HG03457 (cell line): ENCODE results near the gene MORN5.

Experiments
- ATAC-seq: cut with Tn5 transposase; IDR thresholded peaks from one replicate; pipeline ENCODE4 v1.9.1; 2021; ENCODE audit warnings: moderate number of reproducible peaks; ENCODE audit not compliant: unreplicated experiment

MORN5 gene

GRCh38 chr9:122124528-122124927, 35.2 kb upstream of the MORN5 start:
- ATAC-seq: no peak

GRCh38 chr9:122125158-122125508, 34.6 kb upstream of the MORN5 start:
- no peak for ATAC-seq

GRCh38 chr9:122125509-122126330, 34.0 kb upstream of the MORN5 start:
- no peak for ATAC-seq

GRCh38 chr9:122126331-122127261, 33.1 kb upstream of the MORN5 start:
- ATAC-seq: no peak

GRCh38 chr9:122127396-122127798, 32.3 kb upstream of the MORN5 start:
- ATAC-seq: no peak

- ATAC-seq: no peak
Observed at GRCh38 chr9:122128007-122128968, 31.4 kb upstream of the MORN5 start.

- ATAC-seq: no peak
Observed at GRCh38 chr9:122128969-122129343, 30.8 kb upstream of the MORN5 start.

- no peak for ATAC-seq
Observed at GRCh38 chr9:122129969-122130368, 29.7 kb upstream of the MORN5 start.

GRCh38 chr9:122130837-122131236, 28.9 kb upstream of the MORN5 start:
- ATAC-seq: no peak

- no peak for ATAC-seq
Observed at GRCh38 chr9:122131401-122132001, 28.2 kb upstream of the MORN5 start.

GRCh38 chr9:122132539-122132938, 27.2 kb upstream of the MORN5 start:
- ATAC-seq: no peak

GRCh38 chr9:122133263-122133983, 26.3 kb upstream of the MORN5 start:
- no peak for ATAC-seq

GRCh38 chr9:122133984-122134535, 25.6 kb upstream of the MORN5 start:
- no peak for ATAC-seq

GRCh38 chr9:122134822-122135528, 24.7 kb upstream of the MORN5 start:
- ATAC-seq: no peak

- no peak for ATAC-seq
Observed at GRCh38 chr9:122135529-122135859, 24.2 kb upstream of the MORN5 start.

- ATAC-seq: no peak
Observed at GRCh38 chr9:122138560-122139268, 21.0 kb upstream of the MORN5 start.

- ATAC-seq: no peak
Observed at GRCh38 chr9:122140368-122141193, 19.1 kb upstream of the MORN5 start.

- ATAC-seq: no peak
Observed at GRCh38 chr9:122141671-122142070, 18.0 kb upstream of the MORN5 start.
